ENCODE results near the gene ZMYND8.

ZMYND8 gene

DNA sequence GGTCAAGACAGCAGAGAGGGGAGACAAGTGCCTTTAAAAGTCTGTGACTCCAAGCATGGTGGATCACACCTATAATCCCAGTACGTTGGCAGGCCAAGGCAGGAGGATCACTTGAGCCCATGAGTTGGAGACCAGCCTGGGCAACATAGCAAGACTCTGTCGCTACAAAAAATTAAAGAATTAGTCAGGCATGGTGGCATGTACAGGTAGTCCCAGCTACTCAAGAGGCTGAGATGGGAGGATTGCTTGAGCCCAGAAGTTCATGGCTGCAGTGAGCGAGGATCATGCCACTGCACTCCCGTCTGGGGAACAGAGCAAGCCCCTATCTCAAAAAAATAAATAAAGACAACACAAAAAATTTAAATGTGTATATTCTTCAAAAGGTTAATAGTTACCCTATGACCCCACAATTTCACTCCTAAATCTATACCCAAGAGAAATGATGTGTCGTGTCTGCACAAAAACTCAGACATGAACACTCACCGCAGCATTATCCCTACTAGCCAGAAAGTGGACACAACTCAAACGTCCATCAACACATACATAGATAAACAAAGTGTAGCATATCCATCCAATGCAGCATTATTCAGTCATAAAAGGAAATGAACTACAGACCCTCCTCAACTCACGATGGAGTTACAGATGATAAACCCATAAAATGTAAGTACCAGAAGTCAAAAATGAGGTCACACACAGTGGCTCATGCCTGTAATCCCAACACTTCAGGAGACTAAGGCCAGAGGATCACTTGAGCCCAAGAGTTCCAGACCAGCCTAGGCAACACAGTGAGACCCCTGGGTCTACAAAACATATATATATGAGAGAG, 23.9 kb downstream of the ZMYND8 start:
- DNase-seq: no peak

GRCh38 chr20:47330933-47331708, 25.4 kb downstream of the ZMYND8 start:
- DNase-seq: no peak

- no peak for DNase-seq
Observed at GRCh38 chr20:47330071-47330470, 26.4 kb downstream of the ZMYND8 start.

DNA sequence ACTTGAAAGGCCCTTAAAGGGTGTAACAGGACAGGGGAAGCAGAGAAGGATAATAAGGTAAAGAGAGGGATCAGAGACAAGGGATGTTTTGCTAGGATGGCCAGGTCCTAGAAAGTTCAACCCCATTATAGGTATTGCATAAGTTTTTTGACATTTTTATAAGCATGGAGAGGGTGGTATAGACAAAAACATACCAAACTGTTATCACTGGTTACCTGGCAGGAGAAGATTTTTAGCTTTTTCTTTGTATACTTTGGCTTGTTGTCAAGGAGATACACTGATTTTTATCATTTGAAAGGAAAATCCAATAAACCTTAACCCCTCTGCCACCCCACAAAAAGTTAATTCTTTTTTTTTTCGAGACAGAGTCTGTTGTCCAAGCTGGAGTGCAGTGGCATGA, 28.4 kb downstream of the ZMYND8 start:
- no peak for DNase-seq

- no peak for DNase-seq
Observed at GRCh38 chr20:47327711-47328110, 28.8 kb downstream of the ZMYND8 start.

DNA sequence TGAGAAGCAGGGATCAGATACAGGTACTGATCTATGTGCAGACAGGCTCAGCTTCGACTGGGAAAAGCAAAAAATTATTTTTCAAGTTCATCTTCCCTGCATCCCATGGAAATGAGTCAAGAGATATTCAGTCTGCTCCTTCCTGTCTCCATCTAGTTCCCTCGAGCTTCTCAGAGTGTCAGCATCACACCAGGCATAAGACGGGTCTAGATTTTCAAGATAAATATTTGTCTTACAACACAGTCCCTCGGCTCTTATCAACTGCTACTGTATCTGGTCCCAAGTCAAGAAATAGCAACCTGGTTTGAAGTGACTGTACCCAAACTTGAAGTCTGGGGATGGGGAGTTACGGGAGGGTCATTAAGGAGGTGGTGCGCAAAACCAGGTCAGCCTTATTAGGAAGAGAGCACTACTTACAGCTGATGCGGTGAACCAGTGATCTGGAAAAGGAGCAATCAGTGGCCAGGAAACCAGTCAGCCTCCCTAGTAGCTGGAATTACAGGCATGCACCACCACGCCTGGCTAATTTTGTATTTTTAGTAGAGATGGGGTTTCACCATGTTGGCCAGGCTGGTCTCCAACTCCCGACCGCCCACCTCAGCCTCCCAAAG, 29.7 kb downstream of the ZMYND8 start:
- DNase-seq: no peak

DNA sequence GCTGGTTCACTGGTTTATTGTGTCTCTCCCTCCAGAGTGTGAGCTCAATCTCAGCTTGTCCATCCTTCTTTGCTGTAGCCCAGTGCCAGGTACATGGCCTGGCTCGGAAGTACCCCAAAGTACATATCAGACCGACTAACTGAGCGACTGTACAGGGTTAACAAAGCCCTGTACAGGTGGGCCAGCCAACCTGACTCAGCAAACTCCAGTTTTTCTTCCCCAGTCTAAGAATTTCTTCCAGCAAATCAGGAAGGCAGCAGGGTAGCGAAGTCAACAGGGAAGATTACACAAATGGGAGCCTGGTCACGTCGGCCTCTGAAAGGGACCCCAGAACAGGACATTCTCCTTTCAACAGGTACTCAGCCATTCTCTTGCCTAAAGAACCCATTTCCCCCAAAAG, 31.3 kb downstream of the ZMYND8 start:
- no peak for DNase-seq

- DNase-seq: no peak
Observed at GRCh38 chr20:47320990-47321805, 35.3 kb downstream of the ZMYND8 start.

DNA sequence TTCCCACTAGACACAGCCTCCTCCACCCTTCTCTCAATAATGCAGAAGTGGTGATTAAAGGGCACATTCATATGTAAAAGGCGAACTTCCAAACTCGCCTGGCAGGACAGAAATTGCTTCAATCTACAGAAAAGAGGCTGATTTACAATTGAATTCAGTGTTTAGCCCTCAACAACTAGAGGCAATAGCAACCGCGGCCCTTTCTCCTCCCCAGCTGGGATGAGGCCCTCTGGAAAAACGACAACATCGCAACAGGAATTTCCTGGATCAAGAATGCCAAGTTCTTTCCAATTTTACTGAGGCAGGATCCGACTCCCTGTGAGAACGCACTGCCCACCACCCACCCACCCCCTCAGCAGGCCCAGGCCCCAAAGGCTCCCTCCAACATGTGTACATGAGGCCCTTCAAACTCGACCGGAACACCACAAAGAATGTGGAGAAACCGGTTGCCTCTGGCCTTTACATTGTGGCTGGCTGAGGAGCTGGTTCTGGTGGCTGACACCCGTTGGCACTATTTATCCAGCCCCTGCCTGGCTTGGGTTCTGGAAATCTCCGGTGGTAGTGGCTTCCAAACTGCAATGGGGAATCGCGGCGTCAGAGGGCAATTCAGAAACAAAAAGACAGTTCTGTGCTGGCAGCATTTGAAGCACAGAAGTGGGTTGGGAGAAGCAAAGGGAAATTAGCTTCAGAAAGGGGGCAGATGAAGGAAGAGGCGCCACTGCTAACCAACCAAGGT, 36.8 kb downstream of the ZMYND8 start:
- DNase-seq: peak in 1 of 2 experiments; percentile 30

- DNase-seq: peak in 1 of 2 experiments; percentile 22
Observed at GRCh38 chr20:47318586-47319516, 37.6 kb downstream of the ZMYND8 start.

- no peak for DNase-seq
Observed at GRCh38 chr20:47318027-47318585, 38.4 kb downstream of the ZMYND8 start.

DNA sequence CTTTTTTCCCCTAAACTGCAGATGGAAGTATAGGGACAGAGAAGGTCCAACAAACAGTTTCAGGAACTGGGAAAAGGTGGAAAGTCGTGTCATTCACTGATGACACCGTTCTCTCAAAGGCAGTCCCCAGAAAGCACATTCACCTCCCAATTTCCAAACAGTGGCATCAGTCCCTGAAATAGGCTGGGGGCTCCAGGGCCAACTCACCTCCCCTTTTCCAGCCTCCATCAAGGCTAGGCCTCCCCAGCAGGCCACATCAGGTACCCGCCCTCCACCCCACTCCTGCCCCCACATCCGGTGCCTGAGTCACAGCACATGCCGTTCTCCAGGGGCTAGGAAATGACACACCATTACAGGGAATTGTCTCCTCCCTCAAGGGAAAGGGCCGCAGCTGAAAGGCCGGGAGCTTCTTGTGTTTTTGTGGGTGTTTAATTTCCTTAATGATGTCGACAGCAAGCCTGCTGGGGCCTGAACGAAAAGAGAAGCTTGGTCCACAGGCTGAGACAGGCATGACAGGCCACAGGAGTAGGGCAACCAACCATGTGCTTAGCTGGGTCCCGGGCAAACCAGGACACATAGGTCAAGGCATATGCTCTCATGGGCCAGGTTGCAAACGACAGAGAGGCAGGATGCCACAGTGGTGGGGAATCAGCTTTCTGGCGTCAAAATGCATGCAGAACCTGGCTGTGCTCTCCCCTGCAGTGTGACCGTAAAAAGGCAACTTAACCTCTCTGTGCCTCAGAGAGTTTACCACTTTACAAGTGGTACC, 39.2 kb downstream of the ZMYND8 start:
- no peak for DNase-seq

DNA sequence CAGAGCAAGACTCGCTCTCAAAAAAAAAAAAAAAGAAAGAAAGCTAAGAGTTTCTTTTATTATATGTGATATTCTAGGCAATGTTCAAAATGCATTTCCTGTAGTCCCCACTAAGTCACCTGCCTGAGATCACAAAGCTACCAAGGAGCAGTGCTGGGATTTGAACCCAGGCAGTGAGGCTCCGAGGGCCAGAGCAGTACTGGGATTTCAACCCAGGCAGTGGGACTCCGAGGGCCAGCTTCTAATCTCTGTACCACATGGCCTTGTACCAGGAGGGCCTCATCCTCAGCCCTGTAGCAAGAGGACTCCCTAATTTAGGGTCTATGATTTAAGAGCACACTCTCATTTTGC, 39.7 kb downstream of the ZMYND8 start:
- no peak for DNase-seq

- DNase-seq: no peak
Observed at GRCh38 chr20:47315339-47316056, 41.0 kb downstream of the ZMYND8 start.

- no peak for DNase-seq
Observed at GRCh38 chr20:47314647-47315338, 41.7 kb downstream of the ZMYND8 start.

- no peak for DNase-seq
Observed at GRCh38 chr20:47311967-47312681, 44.4 kb downstream of the ZMYND8 start.

GRCh38 chr20:47311211-47311610, 45.3 kb downstream of the ZMYND8 start:
- no peak for DNase-seq

DNA sequence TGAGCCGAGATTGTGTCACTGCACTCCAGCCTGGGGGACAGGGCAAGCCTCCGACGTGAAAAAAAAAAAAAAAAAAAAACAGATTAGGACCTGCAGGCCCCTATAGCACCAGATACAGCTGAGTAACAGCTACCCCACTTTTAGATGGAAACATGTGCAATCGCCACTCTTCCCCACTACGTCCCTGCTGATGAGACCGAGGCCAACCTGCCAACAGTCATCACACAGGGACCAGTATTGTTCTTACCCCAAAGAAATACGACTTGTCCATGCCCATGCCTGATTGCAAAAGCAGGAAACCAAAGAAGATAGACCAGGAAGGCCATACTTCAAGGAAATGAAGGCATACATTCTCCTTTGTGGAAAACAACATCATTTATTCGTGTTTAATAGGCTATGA, 45.8 kb downstream of the ZMYND8 start:
- no peak for DNase-seq

Measured in cerebellar nuclear complex (tissue), 1 donor.